Tibial nerve (tissue), 4 donors: ENCODE measurements around the gene ZSCAN16. TPM values are rescaled to one million over a fixed set of nuclear protein-coding genes. Genes with fewer than 3 reads are reported as not detected.

Experiments
- DNase-seq, 2 donors: peaks; one replicate each; pipeline ENCODE4 v3.0.0-alpha.2; 2019; ENCODE audit warnings: low spot score in 2 of 2
- H3K27ac ChIP-seq, 4 donors: fragments of 200-600 bp; sonication (generic) in 3 of 4; one replicate each; pipeline ENCODE4 v1.5.1; 2017 to 2019; ENCODE audit warnings: mild to moderate bottlenecking in 1 of 4
- H3K27me3 ChIP-seq, 2 donors: fragments of 200-600 bp; sonication (generic) in 1 of 2; one replicate each; pipeline versions ENCODE4 v1.5.1 to v1.6.0; 2017 to 2019
- H3K36me3 ChIP-seq, 3 donors: fragments of 200-600 bp; sonication (generic); one replicate each; pipeline ENCODE4 v1.5.1; 2018 to 2019
- H3K4me1 ChIP-seq, 4 donors: fragments of 200-600 bp; sonication (generic) in 3 of 4; one replicate each; pipeline ENCODE4 v1.5.1; 2017 to 2019
- H3K4me3 ChIP-seq, 4 donors: fragments of 200-600 bp; sonication (generic) in 3 of 4; one replicate each; pipeline ENCODE4 v1.5.1; 2017 to 2019; ENCODE audit warnings: mild to moderate bottlenecking in 1 of 4, moderate library complexity in 1 of 4
- H3K9me3 ChIP-seq, 4 donors: fragments of 200-600 bp; sonication (generic) in 3 of 4; one replicate each; pipeline ENCODE4 v1.5.1; 2017 to 2019
- EP300 ChIP-seq, 2 donors: sonication (generic); formaldehyde crosslinking; IDR thresholded peaks; one replicate each; pipeline ENCODE4 v1.6.1; 2017; ENCODE audit warnings: antibody characterized with exemption in 2 of 2, mild to moderate bottlenecking in 1 of 2
- POLR2A ChIP-seq, 2 donors: fragments of 450-650 bp; IDR thresholded peaks; one replicate each; pipeline ENCODE4 v1.6.1; 2017; ENCODE audit warnings: antibody characterized with exemption in 2 of 2, mild to moderate bottlenecking in 2 of 2, moderate library complexity in 2 of 2
- WGBS, 2 donors: methylation state at CpG; one replicate each; pipeline ENCODE4 v1.1.5; 2018; 5-methylcytosine and 5-hydroxymethylcytosine counted together
- total RNA-seq, 4 donors: library from RNA; depleted of rRNA; stranded (reverse); fragments of >200 nt; gene quantifications; one replicate each; pipeline ENCODE4 v1.1.0, GENCODE V29; 2016
- TF ChIP-seq, protein P1 (sequence below), 5 experiments: fragments of 200-600 bp in 3 of 5; fragments of 450-650 bp in 2 of 5; sonication (generic) in 3 of 5; IDR thresholded peaks; one replicate each; pipeline ENCODE4 v1.5.1; 2016 to 2019; ENCODE audit warnings: antibody characterized with exemption in 5 of 5, mild to moderate bottlenecking in 3 of 5, moderate library complexity in 2 of 5

ZSCAN16 gene
- total RNA-seq, 4 donors from 2014 or later = 0.78 to 9.9 (median 3.6) TPM

DNA sequence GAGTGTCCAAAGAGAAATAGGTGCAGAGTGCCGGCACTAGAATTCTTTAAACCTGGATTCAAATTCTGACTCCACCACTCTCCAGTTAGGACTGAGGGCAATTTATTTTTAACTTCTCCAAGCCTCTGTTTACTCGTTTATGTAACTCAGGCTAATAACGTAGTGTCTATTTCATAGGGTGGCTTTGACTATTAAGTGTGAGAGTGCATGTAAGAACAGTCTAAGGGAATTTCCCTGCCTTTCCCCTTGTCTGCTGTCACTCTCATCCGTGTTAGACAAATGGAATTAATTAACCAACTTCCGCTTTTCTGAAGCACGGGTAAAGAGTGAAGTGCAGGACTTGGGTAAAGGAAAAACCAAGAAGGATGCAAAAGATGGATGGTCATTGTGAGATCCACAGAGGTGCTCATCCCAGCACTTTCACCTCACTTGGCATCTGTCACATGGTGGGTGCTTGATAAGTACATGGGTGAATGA, 13.1 kb downstream of the ZSCAN16 start:
- Histone ChIP-seq H3K36me3 (peaks cover 0 to 3% (median 0%) of the 10 kb centered on the region in 3 donors), H3K4me1 (peaks cover 0 to 63% (median 14%) of the 10 kb centered on the region in 4 donors), H3K4me3 (peak overlapping the region; percentile 69 to 95 (median 84)), H3K27me3 (no peaks in the 10 kb centered on the region), H3K9me3 (no peaks in the 10 kb centered on the region), H3K27ac (peak overlapping the region; percentile 93 to 94 (median 94))
- TF ChIP-seq POLR2A (IDR thresholded peaks at IDR 0.05) (no peak), EP300 (IDR thresholded peaks at IDR 0.05) (no peak)
- TF ChIP-seq, protein P1, sequence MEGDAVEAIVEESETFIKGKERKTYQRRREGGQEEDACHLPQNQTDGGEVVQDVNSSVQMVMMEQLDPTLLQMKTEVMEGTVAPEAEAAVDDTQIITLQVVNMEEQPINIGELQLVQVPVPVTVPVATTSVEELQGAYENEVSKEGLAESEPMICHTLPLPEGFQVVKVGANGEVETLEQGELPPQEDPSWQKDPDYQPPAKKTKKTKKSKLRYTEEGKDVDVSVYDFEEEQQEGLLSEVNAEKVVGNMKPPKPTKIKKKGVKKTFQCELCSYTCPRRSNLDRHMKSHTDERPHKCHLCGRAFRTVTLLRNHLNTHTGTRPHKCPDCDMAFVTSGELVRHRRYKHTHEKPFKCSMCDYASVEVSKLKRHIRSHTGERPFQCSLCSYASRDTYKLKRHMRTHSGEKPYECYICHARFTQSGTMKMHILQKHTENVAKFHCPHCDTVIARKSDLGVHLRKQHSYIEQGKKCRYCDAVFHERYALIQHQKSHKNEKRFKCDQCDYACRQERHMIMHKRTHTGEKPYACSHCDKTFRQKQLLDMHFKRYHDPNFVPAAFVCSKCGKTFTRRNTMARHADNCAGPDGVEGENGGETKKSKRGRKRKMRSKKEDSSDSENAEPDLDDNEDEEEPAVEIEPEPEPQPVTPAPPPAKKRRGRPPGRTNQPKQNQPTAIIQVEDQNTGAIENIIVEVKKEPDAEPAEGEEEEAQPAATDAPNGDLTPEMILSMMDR (IDR thresholded peaks at IDR 0.05) = no peak
- no peak for DNase-seq
- 0 to 2% methylated on average over 6 of the region's 6 CpGs for WGBS, 2 donors

DNA sequence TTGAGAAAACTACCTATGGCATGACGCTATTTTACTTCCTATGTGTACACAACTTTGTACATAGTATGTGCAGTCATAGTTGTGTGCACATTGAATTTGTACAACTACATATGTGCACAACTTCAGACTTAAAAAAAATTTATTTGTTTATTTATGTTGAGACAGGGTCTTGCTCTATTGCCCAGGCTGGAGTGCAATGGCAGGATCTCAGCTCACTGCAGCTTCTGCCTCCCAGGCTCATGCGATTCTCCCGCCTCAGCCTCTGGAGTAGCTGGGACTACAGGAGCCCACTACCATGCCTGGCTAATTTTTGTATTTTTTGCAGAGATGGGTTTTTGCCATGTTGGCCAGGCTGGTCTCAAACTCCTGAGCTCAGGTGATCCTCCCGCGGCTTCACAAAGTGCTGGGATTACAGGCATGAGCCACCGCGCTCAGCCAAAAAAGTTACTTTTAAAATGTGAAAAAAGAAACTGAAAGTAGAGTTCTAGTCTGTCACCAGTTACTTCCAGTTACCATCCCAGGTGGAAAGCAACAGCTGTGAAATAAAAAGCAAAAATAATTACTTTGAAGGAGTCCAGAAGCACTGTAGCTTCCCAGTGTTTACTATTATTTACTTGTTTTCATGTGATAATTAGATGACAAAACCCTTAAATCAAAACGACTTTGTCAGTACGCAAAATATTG, 15.6 kb downstream of the ZSCAN16 start:
- 67 to 72% methylated on average over 9 of the region's 9 CpGs for WGBS, 2 donors
- TF ChIP-seq EP300 (IDR thresholded peaks at IDR 0.05) (no peak), POLR2A (IDR thresholded peaks at IDR 0.05) (no peak)
- TF ChIP-seq, protein P1 (IDR thresholded peaks at IDR 0.05) = no peak
- H3K27ac ChIP-seq = no peak overlapping the region
- no peak for DNase-seq
- H3K27me3 ChIP-seq = no peaks in the 10 kb centered on the region
- H3K4me1 ChIP-seq = peaks cover 0 to 61% (median 23%) of the 10 kb centered on the region in 4 donors
- no peaks in the 10 kb centered on the region for H3K9me3 ChIP-seq
- H3K36me3 ChIP-seq = peaks cover 0 to 7% (median 0%) of the 10 kb centered on the region in 3 donors
- peak overlapping the region in 1 of 4 donors; percentile 1 for H3K4me3 ChIP-seq

DNA sequence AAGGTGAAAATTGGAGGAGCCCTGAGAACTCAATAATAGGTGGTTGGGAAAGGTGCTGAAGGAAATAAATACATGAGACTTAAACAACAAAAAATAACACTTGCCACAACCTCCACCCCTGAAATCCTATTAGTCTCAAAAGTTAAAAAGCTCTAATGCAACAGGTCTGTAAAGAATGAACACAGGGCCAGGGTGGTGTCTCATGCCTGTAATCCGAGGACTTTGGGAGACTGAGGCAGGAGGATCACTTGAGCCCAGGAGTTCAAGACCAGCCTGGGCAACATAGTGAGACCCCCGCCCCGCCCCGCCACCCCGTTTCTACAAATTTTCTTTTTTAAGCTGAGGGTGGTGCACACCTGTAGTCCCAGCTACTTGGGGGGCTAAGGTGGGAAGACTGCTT, 16.2 kb downstream of the ZSCAN16 start:
- 62 to 70% methylated on average over 5 of the region's 5 CpGs for WGBS, 2 donors
- TF ChIP-seq, protein P1 (IDR thresholded peaks at IDR 0.05) = no peak
- TF ChIP-seq POLR2A (IDR thresholded peaks at IDR 0.05) (no peak), EP300 (IDR thresholded peaks at IDR 0.05) (no peak)
- peak overlapping the region in 1 of 4 donors; percentile 1 for H3K4me3 ChIP-seq

DNA sequence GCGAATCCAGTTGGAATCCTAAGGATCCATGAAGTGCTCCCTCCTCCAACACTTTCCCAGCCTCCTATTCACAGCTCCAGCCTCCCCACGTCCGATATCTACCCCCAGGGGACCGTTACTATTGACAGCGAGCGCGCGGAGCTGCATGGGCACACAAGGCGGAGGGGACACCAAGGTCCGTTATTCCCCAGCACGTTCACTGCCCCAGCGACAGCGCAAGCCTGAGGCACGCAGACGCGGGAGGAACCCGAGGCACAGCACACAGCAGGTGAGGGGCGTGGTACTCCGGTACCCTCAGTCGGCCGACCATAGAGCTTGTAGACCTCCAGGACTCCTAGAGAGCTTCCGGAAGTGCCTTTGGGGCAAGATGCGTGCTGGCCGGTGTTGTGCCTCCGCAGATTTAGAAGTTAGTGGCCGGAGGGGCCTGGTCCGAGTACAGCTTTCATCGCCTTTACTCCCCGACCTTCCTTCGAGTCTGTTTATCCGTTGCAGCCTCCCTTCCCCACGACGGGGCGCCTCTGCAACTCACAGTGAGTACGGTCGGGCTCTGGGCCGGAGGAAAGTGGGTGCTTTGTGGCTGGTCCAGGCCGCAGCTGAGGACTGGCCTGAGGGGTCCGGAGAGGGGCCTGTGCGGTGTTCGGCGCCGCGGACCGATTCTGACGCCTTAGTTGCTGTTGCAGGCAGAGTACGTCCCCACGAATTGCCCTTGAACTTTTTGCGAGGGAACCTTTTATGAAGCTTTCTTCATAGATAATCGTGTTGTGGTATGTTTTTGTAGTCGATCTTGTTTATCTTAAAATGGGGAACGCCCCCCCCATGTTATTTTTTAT, 17.3 kb downstream of the ZSCAN16 start, which contains the start of gene ZKSCAN8:
ZKSCAN8 (plus strand) TSS at position 384 of the 830 bp plus-strand sequence. CDS start 6,525 bp downstream, outside the sequence.
- DNase-seq = peak; percentile 43 to 62
- Histone ChIP-seq H3K27me3 (no peaks in the 10 kb centered on the region), H3K27ac (peak within 1 kb of the TSS; percentile 58 to 87 (median 76)), H3K9me3 (no peaks in the 10 kb centered on the region), H3K4me1 (peaks cover 0 to 60% (median 19%) of the 10 kb centered on the region in 4 donors), H3K4me3 (peak within 1 kb of the TSS; percentile 59 to 92 (median 74)), H3K36me3 (peaks cover 0 to 16% (median 0%) of the 10 kb centered on the region in 3 donors)
- TF ChIP-seq, protein P1 (IDR thresholded peaks at IDR 0.05) = peak in 1 of 5 experiments; percentile 21
- peak in 1 of 2 donors; percentile 31 for TF ChIP-seq POLR2A (IDR thresholded peaks at IDR 0.05)
- peak in 1 of 2 donors; percentile 77 for TF ChIP-seq EP300 (IDR thresholded peaks at IDR 0.05)
- 0 to 1% methylated on average over 31 to 47 of the region's 52 CpGs for WGBS, 2 donors

More for the DNA sequence above, 16.2 kb downstream of the ZSCAN16 start:
- Histone ChIP-seq H3K4me1 (peaks cover 0 to 61% (median 20%) of the 10 kb centered on the region in 4 donors), H3K36me3 (peaks cover 0 to 13% (median 0%) of the 10 kb centered on the region in 3 donors), H3K9me3 (no peaks in the 10 kb centered on the region), H3K27ac (no peak overlapping the region), H3K27me3 (no peaks in the 10 kb centered on the region)
- DNase-seq = no peak
